K562 (cell line): ENCODE measurements around the gene RBM19. TPM values are rescaled to one million over a fixed set of nuclear protein-coding genes. Genes with fewer than 3 reads are reported as not detected.

ENCODE experiments used
- ATAC-seq: fragments of 200-7000 bp; cut with Tn5 transposase; 3 replicates; pipeline ENCODE4 v1.9.1; 2020; ENCODE audit warnings: moderate library complexity
- BruUV-seq: library from RNA; stranded (reverse); fragments of 400-500 nt; replicated peaks from 2 replicates; lab custom pipeline; 2021; lab: Mats Ljungman, UMichigan
- CTCF ChIA-PET: fragments of 300-600 bp; formaldehyde crosslinking; extraction: SDS; loops from one replicate; lab custom pipeline; 2021; ENCODE audit warnings: low intra/inter-chr PET ratio; lab: Yijun Ruan, JAX
- POLR2A ChIA-PET: fragments of 300-600, 350-650 bp; sonication (Branson Sonifier 250); formaldehyde crosslinking; extraction: SDS; loops from one replicate; lab custom pipeline; 2021; ENCODE audit warnings: antibody characterized with exemption, inconsistent platforms; lab: Yijun Ruan, JAX
- DNase-seq, 4 experiments: peaks; one replicate each; pipeline versions ENCODE4 v3.0.0 to v3.0.0-alpha.2; 2011 to 2018; ENCODE audit warnings: low spot score in 3 of 4, mixed read lengths in 3 of 4; ENCODE audit errors: extremely low read depth in 1 of 4
- FAIRE-seq: peaks from 2 replicates; lab custom pipeline; 2011; peaks lifted over from hg19 to GRCh38; lab: Jason Lieb, UNC
- H2AFZ ChIP-seq: 2 replicates; pipeline ENCODE4 v1.6.0; 2011; ENCODE audit warnings: low read depth, low read length, control low read depth, inconsistent platforms
- H3K27ac ChIP-seq: fragments of 200-600 bp; 3 replicates; pipeline ENCODE4 v1.8.0; 2011; ENCODE audit warnings: low read depth, mild to moderate bottlenecking, control low read depth, inconsistent platforms, low read length, moderate library complexity, mixed read lengths; ENCODE audit errors: extremely low read depth
- H3K27me3 ChIP-seq, 2 experiments: fragments of 300-600 bp in 1 of 2; 2 replicates in 1 of 2; 3 replicates in 1 of 2; pipeline versions ENCODE4 v1.6.0 to v1.8.0; 2011; ENCODE audit warnings: inconsistent platforms in 2 of 2, low read length in 2 of 2, mild to moderate bottlenecking in 1 of 2, mixed read lengths in 1 of 2, moderate library complexity in 1 of 2; ENCODE audit not compliant: control insufficient read depth in 2 of 2, insufficient read depth in 2 of 2
- H3K36me3 ChIP-seq: fragments of 300-600 bp; 3 replicates; pipeline ENCODE4 v1.8.0; 2011; ENCODE audit warnings: mild to moderate bottlenecking, low read length, inconsistent platforms; ENCODE audit not compliant: control insufficient read depth, insufficient read depth
- H3K4me1 ChIP-seq, 2 experiments: fragments of 200-600 bp in 1 of 2; replicated peaks in 1 of 2; 2 replicates in 1 of 2; 3 replicates in 1 of 2; pipeline versions ENCODE4 v1.5.1 to v1.8.0; 2011; ENCODE audit warnings: inconsistent platforms in 2 of 2, low read length in 2 of 2, mild to moderate bottlenecking in 1 of 2, mixed read lengths in 1 of 2, moderate library complexity in 1 of 2; ENCODE audit not compliant: control insufficient read depth in 2 of 2, insufficient read depth in 2 of 2
- H3K4me2 ChIP-seq: 2 replicates; pipeline ENCODE4 v1.6.1; 2011; ENCODE audit warnings: low read length, control low read depth, inconsistent platforms, mixed read lengths; ENCODE audit not compliant: insufficient read depth
- H3K4me3 ChIP-seq: fragments of 200-600 bp; sonication (generic), shearing (Covaris generic); 2 replicates; pipeline ENCODE4 v1.5.1; 2016; ENCODE audit warnings: control low read depth, inconsistent platforms
- H3K79me2 ChIP-seq: fragments of 200-600 bp; 3 replicates; pipeline ENCODE4 v1.8.0; 2011; ENCODE audit warnings: low read length, inconsistent platforms; ENCODE audit not compliant: control insufficient read depth, insufficient read depth
- H3K9ac ChIP-seq, 2 experiments: 2 replicates each; pipeline versions ENCODE4 v1.6.0 to v1.6.1; 2011; ENCODE audit warnings: low read depth in 2 of 2, low read length in 2 of 2, control low read depth in 1 of 2, inconsistent platforms in 1 of 2, mild to moderate bottlenecking in 1 of 2, mixed read lengths in 1 of 2; ENCODE audit not compliant: insufficient read depth in 1 of 2
- H3K9me1 ChIP-seq: one replicate; pipeline ENCODE4 v1.6.0; 2011; ENCODE audit warnings: inconsistent platforms, mild to moderate bottlenecking, low read length, moderate library complexity; ENCODE audit not compliant: control insufficient read depth, insufficient read depth
- H3K9me3 ChIP-seq: replicated peaks from 2 replicates; pipeline ENCODE4 v1.5.1; 2011; ENCODE audit warnings: low read depth, low read length, inconsistent platforms; ENCODE audit not compliant: control insufficient read depth, insufficient read depth
- H4K20me1 ChIP-seq: replicated peaks from 2 replicates; pipeline ENCODE4 v1.6.1; 2011; ENCODE audit warnings: low read length, inconsistent platforms, mixed read lengths; ENCODE audit not compliant: control insufficient read depth, insufficient read depth
- ADNP ChIP-seq: fragments of 200-800 bp; sonication (Bioruptor generic); IDR thresholded peaks from 2 replicates; pipeline ENCODE4 v1.6.1; 2016; ENCODE audit warnings: missing genetic modification characterization, missing compliant biosample characterization
- BCOR ChIP-seq: fragments of 450-650 bp; IDR thresholded peaks from 2 replicates; pipeline ENCODE4 v1.6.1; 2016
- BRD9 ChIP-seq: fragments of 450-650 bp; IDR thresholded peaks from 2 replicates; pipeline ENCODE4 v1.6.1; 2018; ENCODE audit warnings: low read depth; ENCODE audit not compliant: partially characterized antibody
- C11orf30 ChIP-seq: fragments of 450-650 bp; IDR thresholded peaks from 2 replicates; pipeline ENCODE4 v1.6.1; 2016; ENCODE audit warnings: low read depth, mild to moderate bottlenecking
- CEBPB ChIP-seq: fragments of 450-650 bp; IDR thresholded peaks from 2 replicates; pipeline ENCODE4 v1.6.1; 2016; ENCODE audit warnings: missing genetic modification characterization, missing compliant biosample characterization
- ELF4 ChIP-seq: fragments of 450-650 bp; formaldehyde crosslinking; IDR thresholded peaks from 2 replicates; pipeline ENCODE4 v1.4.0; 2022; ENCODE audit warnings: missing genetic modification characterization
- HDAC2 ChIP-seq: fragments of 450-650 bp; IDR thresholded peaks from 2 replicates; pipeline ENCODE4 v1.6.1; 2016; ENCODE audit warnings: mild to moderate bottlenecking
- ILF3 ChIP-seq: fragments of 450-650 bp; IDR thresholded peaks from 2 replicates; pipeline ENCODE4 v1.6.1; 2018; ENCODE audit warnings: antibody characterized with exemption, mild to moderate bottlenecking, moderate library complexity, borderline replicate concordance
- KDM1A ChIP-seq, 2 experiments: fragments of 450-650 bp; IDR thresholded peaks; 2 replicates each; pipeline ENCODE4 v1.6.1; 2016; ENCODE audit warnings: mild to moderate bottlenecking in 2 of 2
- KLF1 ChIP-seq: fragments of 450-650 bp; IDR thresholded peaks from 2 replicates; pipeline ENCODE4 v1.6.1; 2016; ENCODE audit warnings: missing genetic modification characterization, missing compliant biosample characterization
- MAZ ChIP-seq, 2 experiments: fragments of 450-650 bp in 1 of 2; sonication (generic) in 1 of 2; formaldehyde crosslinking; IDR thresholded peaks in 1 of 2; conservative IDR thresholded peaks in 1 of 2; 2 replicates each; pipeline versions ENCODE4 v1.4.0 to v1.5.0; 2020; ENCODE audit warnings: mild to moderate bottlenecking in 1 of 2, missing genetic modification reagents in 1 of 2
- MBD2 ChIP-seq: sonication (generic); IDR thresholded peaks from 2 replicates; pipeline ENCODE4 v1.6.1; 2016; ENCODE audit warnings: low read depth, borderline replicate concordance
- MXI1 ChIP-seq: IDR thresholded peaks from 2 replicates; pipeline ENCODE4 v1.6.1; 2011; ENCODE audit warnings: low read depth, mild to moderate bottlenecking, improper control_type of control experiment, low read length
- NCOA1 ChIP-seq: fragments of 450-650 bp; IDR thresholded peaks from 2 replicates; pipeline ENCODE4 v1.6.1; 2016; ENCODE audit warnings: low read depth
- RBM25 ChIP-seq: fragments of 200-400 bp; formaldehyde crosslinking; IDR thresholded peaks from 2 replicates; pipeline ENCODE4 v1.6.1; 2018; ENCODE audit warnings: low read length, low read depth, moderate library complexity; ENCODE audit not compliant: severe bottlenecking
- RCOR1 ChIP-seq, 2 experiments: IDR thresholded peaks; 2 replicates each; pipeline ENCODE4 v1.6.1; 2012; ENCODE audit warnings: low read depth in 2 of 2, low read length in 2 of 2, borderline replicate concordance in 1 of 2, improper control_type of control experiment in 1 of 2
- SAFB ChIP-seq: fragments of 200-400 bp; formaldehyde crosslinking; IDR thresholded peaks from 2 replicates; pipeline ENCODE4 v1.6.1; 2017; ENCODE audit warnings: low read depth, low read length, borderline replicate concordance
- SIX5 ChIP-seq, 2 experiments: IDR thresholded peaks; 2 replicates each; pipeline ENCODE4 v1.6.1; 2011; ENCODE audit warnings: low read length in 2 of 2, borderline replicate concordance in 1 of 2, low read depth in 1 of 2, mild to moderate bottlenecking in 1 of 2, moderate library complexity in 1 of 2; ENCODE audit not compliant: insufficient read depth in 1 of 2
- SMARCA5 ChIP-seq: fragments of 450-650 bp; IDR thresholded peaks from 2 replicates; pipeline ENCODE4 v1.6.1; 2016
- SNIP1 ChIP-seq: fragments of 450-650 bp; IDR thresholded peaks from 2 replicates; pipeline ENCODE4 v1.7.1; 2017; ENCODE audit warnings: low read depth, mild to moderate bottlenecking
- SP1 ChIP-seq: sonication (generic); formaldehyde crosslinking; IDR thresholded peaks from 2 replicates; pipeline ENCODE4 v1.8.1; 2022; ENCODE audit warnings: mild to moderate bottlenecking, missing genetic modification reagents
- ZNF121 ChIP-seq: sonication (generic); formaldehyde crosslinking; conservative IDR thresholded peaks from 2 replicates; pipeline ENCODE4 v1.8.0; 2022; ENCODE audit warnings: missing genetic modification reagents
- ZNF280B ChIP-seq: fragments of 250-450 bp; sonication (Bioruptor Pico); IDR thresholded peaks from 2 replicates; pipeline ENCODE4 v1.5.1; 2021; ENCODE audit warnings: mild to moderate bottlenecking
- WGBS: fragments of 100-300 bp; shearing (Covaris generic); methylation state at CpG from one replicate; pipeline ENCODE4 v1.1.6; 2016; ENCODE audit warnings: low coverage, mixed read lengths; ENCODE audit not compliant: insufficient coverage; ENCODE audit errors: missing lambda C conversion rate; 5-methylcytosine and 5-hydroxymethylcytosine counted together
- in situ Hi-C: fragments of 300-500 bp; cut with MboI; formaldehyde crosslinking; loops from 4 replicates; pipeline ENCODE4 v1.15.0; 2018; ENCODE audit warnings: inconsistent platforms, mixed read lengths
- intact Hi-C: fragments of 100-400 bp; cut with micrococcal nuclease; formaldehyde crosslinking; loops from 2 replicates; pipeline ENCODE4 v1.14.2; 2022
- polyA plus RNA-seq, 8 experiments: library from polyadenylated mRNA; depleted of rRNA in 4 of 8; stranded (reverse) in 5 of 8; unstranded in 3 of 8; fragments of >200 nt; fragmentation: Nextera tagmentation in 2 of 8; fragmentation: Illumina TruSeq in 1 of 8; extraction: Ambion mirVana in 2 of 8; extraction: Trizol in 1 of 8; gene quantifications; 2 replicates each; pipeline versions ENCODE4 v1.2.1 to v1.2.3, GENCODE V29; 2011 to 2014; ENCODE audit warnings: inconsistent platforms in 1 of 8, missing spikeins in 1 of 8
- total RNA-seq, 7 experiments: library from RNA; depleted of rRNA in 6 of 7; stranded (reverse); fragments of >200 nt in 6 of 7; fragmentation: Illumina TruSeq in 2 of 7; extraction: Trizol in 2 of 7; gene quantifications; 2 replicates each; pipeline versions ENCODE4 v1.2.1 to v1.2.3, GENCODE V29; 2011 to 2021; ENCODE audit warnings: low replicate concordance in 1 of 7

Gene RBM19
- total and polyA plus RNA-seq, 9 of the 15 experiments (the other 6 are each of a cell fraction or from before 2014, with no cell fraction given): 16.0 to 58.4 (median 37.9) TPM

GRCh38 chr12:113934060-113934814, 31.9 kb downstream of the RBM19 start:
- peak overlapping the region in 1 of 2 experiments; percentile 51; a peak in 1 of 4 replicates for H3K9ac ChIP-seq
- H3K9me1 ChIP-seq: peaks cover 10% of the 10 kb centered on the region
- H2AFZ ChIP-seq: no peak overlapping the region
- H3K4me2 ChIP-seq: peak overlapping the region; percentile 56; the same call in 1 of the 2 replicates
- ATAC-seq (no peak), FAIRE-seq (peak; percentile 19), DNase-seq (peak in 1 of 4 experiments; percentile 18)
- no peaks in the 10 kb centered on the region for H3K27me3 ChIP-seq
- H3K27ac ChIP-seq: peak overlapping the region; percentile 74; the same call in 2 of the 3 replicates
- H3K36me3 ChIP-seq: peaks cover 75% of the 10 kb centered on the region; the same call in 2 of the 3 replicates
- H3K4me1 ChIP-seq: peaks cover 38 to 41% of the 10 kb centered on the region in 2 experiments
- no peaks in the 10 kb centered on the region for H3K9me3 ChIP-seq
- ChIA-PET POLR2A (interaction anchor here (0.6 kb wide), 1 partner anchor 212 kb away, joined by 3 read pairs; no protein-coding TSS in a partner anchor), CTCF (no interaction called here)
- H3K4me3 ChIP-seq: no peak overlapping the region
- H4K20me1 ChIP-seq: no peaks in the 10 kb centered on the region; the same call in 1 of the 2 replicates
- in situ Hi-C loops: no loop called here
- H3K79me2 ChIP-seq: no peaks in the 10 kb centered on the region
- BruUV-seq: no TSS peak
- 82% methylated on average over 14 of the region's 14 CpGs for WGBS
- intact Hi-C loops: loop anchor here (5.0 kb wide), 1 partner anchor 287 kb away; no protein-coding TSS in a partner anchor
- TF ChIP-seq RCOR1 (IDR thresholded peaks at IDR 0.05; ENCODE audit: borderline replicate concordance in 1 of 2, low read depth in 2 of 2, low read length in 2 of 2): peak in 1 of 2 experiments; percentile 32; a peak in 1 of 4 replicates
- 0 out of 2 replicates have a peak, but pooled peaks have one; percentile 13 for TF ChIP-seq ZNF121 (CRISPR knock-in tag)
- TF ChIP-seq ELF4: no peak
- peak; percentile 58 to 76; a peak in 3 of 4 replicates for TF ChIP-seq KDM1A (IDR thresholded peaks at IDR 0.05)
- no peak for TF ChIP-seq MXI1
- TF ChIP-seq SIX5 (IDR thresholded peaks at IDR 0.05; ENCODE audit: borderline replicate concordance in 1 of 2, insufficient read depth in 1 of 2, low read depth in 1 of 2, low read length in 2 of 2): no peak
- TF ChIP-seq NCOA1: no peak
- no peak for TF ChIP-seq ILF3
- TF ChIP-seq C11orf30: no peak
- peak; percentile 21; the same call in 1 of the 2 replicates for TF ChIP-seq HDAC2
- no peak for TF ChIP-seq MBD2
- TF ChIP-seq SP1 (CRISPR knock-in tag): no peak
- TF ChIP-seq BCOR: peak; percentile 80
- TF ChIP-seq ADNP: peak; percentile 78; the same call in 1 of the 2 replicates
- 0 out of 2 replicates have a peak, but pooled peaks have one; percentile 2 for TF ChIP-seq CEBPB (tag)
- no peak for TF ChIP-seq SAFB
- no peak for TF ChIP-seq SNIP1
- TF ChIP-seq RBM25: peak; percentile 79
- 0 out of 2 replicates have a peak, but pooled peaks have one; percentile 59 for TF ChIP-seq SMARCA5
- no peak for TF ChIP-seq ZNF280B (CRISPR knock-in tag)
- TF ChIP-seq KLF1 (tag): no peak
- TF ChIP-seq BRD9: no peak
- 0 out of 4 replicates have a peak, but pooled peaks of 1 of the 2 experiments have one; percentile 17 for TF ChIP-seq MAZ (CRISPR knock-in tag; conservative IDR thresholded peaks at IDR 0.05 in 1 of 2, IDR thresholded peaks at IDR 0.05 in 1 of 2)
